Endodermal cell (in vitro differentiated cells): ENCODE measurements around the gene NECTIN3. TPM values are rescaled to one million over a fixed set of nuclear protein-coding genes. Genes with fewer than 3 reads are reported as not detected.

ENCODE experiments used
- DNase-seq: peaks from one replicate; pipeline ENCODE4 v3.0.0-alpha.2; 2017
- H3K27ac ChIP-seq: 2 replicates; pipeline ENCODE4 v1.5.1; 2013; ENCODE audit warnings: mild to moderate bottlenecking, low read depth, low read length, moderate library complexity
- H3K27me3 ChIP-seq: 2 replicates; pipeline ENCODE4 v1.6.1; 2013; ENCODE audit warnings: mild to moderate bottlenecking, low read length, moderate library complexity; ENCODE audit not compliant: insufficient read depth, control insufficient read depth, poor library complexity, severe bottlenecking
- H3K36me3 ChIP-seq: 2 replicates; pipeline ENCODE4 v1.7.0; 2013; ENCODE audit warnings: mild to moderate bottlenecking, low read length, moderate library complexity; ENCODE audit not compliant: control insufficient read depth, insufficient read depth
- H3K4me1 ChIP-seq: one replicate; pipeline ENCODE4 v1.7.0; 2013; ENCODE audit warnings: low read length; ENCODE audit not compliant: control insufficient read depth, insufficient read depth
- H3K4me3 ChIP-seq: 2 replicates; pipeline ENCODE4 v1.5.1; 2013; ENCODE audit warnings: mild to moderate bottlenecking, low read length, moderate library complexity
- H3K9ac ChIP-seq: 2 replicates; pipeline ENCODE4 v1.6.1; 2013; ENCODE audit warnings: mild to moderate bottlenecking, low read length, moderate library complexity; ENCODE audit not compliant: poor library complexity, severe bottlenecking; ENCODE audit errors: extremely low read depth
- H3K9me3 ChIP-seq: 2 replicates; pipeline ENCODE4 v1.6.1; 2013; ENCODE audit warnings: mild to moderate bottlenecking, low read length, moderate library complexity; ENCODE audit not compliant: control insufficient read depth
- H3K27ac Mint-ChIP-seq: 2 replicates; pipeline ENCODE4 v1.8.0; 2020; ENCODE audit warnings: mixed read lengths
- H3K27me3 Mint-ChIP-seq: 2 replicates; pipeline ENCODE4 v1.8.0; 2021; ENCODE audit warnings: mild to moderate bottlenecking, mixed read lengths; ENCODE audit not compliant: insufficient read depth
- H3K36me3 Mint-ChIP-seq: 2 replicates; pipeline ENCODE4 v1.8.0; 2020; ENCODE audit warnings: low read depth, mixed read lengths
- H3K4me1 Mint-ChIP-seq: 2 replicates; pipeline ENCODE4 v1.8.0; 2020; ENCODE audit warnings: mixed read lengths
- H3K4me3 Mint-ChIP-seq: 2 replicates; pipeline ENCODE4 v1.8.0; 2020; ENCODE audit warnings: mild to moderate bottlenecking, moderate library complexity, mixed read lengths
- H3K9me3 Mint-ChIP-seq: 2 replicates; pipeline ENCODE4 v1.8.0; 2020; ENCODE audit warnings: mild to moderate bottlenecking, mixed read lengths
- WGBS, 2 experiments: methylation state at CpG; one replicate each; pipeline versions ENCODE4 v1.1.5 to v1.1.7; 2013; ENCODE audit warnings: missing lambda C conversion rate in 2 of 2, mixed read lengths in 1 of 2; ENCODE audit not compliant: insufficient coverage in 1 of 2, insufficient read length in 1 of 2; 5-methylcytosine and 5-hydroxymethylcytosine counted together
- total RNA-seq, 2 donors: library from RNA; stranded (reverse); fragmentation: NEBNext Ultra II Directional in 1 of 2; extraction: Animal tissue kit (Norgen Biotek cat#: 25700) in 1 of 2; gene quantifications; 2 replicates in 1 of 2; 3 replicates in 1 of 2; pipeline ENCODE4 v1.2.1, GENCODE V29; 2021
- TF ChIP-seq, protein P1 (sequence below): fragments of 200-600 bp; sonication (generic); conservative IDR thresholded peaks from 2 replicates; pipeline ENCODE4 v1.5.0; 2021; ENCODE audit warnings: antibody characterized with exemption, mild to moderate bottlenecking

NECTIN3 gene
- total RNA-seq, 2 donors from 2014 or later: 16.4 to 18.9 TPM

DNA sequence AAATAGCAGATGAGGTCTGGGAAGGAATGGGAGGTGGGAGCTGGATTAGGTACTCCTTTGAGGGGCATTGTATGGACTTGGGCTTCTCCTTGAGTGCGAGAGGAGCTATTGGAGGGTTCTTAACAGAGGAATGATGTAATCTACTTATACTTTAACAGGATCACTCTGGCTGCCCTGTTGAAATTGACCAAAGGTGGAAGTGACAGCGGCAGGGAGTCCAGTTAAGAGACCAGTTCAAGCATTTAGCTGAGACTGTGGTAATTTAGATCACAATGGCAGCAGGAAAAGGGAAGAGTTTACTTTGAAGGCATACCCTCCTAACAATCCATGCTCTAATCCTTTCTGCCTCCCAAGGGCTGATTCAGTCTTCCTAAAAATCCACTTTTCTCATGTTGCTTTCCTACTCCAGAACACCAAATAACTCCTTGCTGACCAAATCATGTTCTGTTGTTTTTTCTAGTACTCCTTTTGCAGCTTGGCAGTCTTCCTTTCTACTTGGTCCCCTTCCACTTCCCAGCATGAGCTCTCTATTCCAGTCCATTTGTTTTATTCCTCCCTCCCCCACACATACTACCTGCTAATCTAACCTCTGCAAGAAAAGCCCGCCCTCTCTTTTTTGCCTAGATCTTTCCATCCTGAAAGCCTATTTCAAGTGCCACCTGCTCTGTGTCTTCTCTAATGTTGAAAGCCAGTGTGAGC, 139.4 kb downstream of the NECTIN3 start:
- no peak overlapping the region for H3K9ac ChIP-seq

DNA sequence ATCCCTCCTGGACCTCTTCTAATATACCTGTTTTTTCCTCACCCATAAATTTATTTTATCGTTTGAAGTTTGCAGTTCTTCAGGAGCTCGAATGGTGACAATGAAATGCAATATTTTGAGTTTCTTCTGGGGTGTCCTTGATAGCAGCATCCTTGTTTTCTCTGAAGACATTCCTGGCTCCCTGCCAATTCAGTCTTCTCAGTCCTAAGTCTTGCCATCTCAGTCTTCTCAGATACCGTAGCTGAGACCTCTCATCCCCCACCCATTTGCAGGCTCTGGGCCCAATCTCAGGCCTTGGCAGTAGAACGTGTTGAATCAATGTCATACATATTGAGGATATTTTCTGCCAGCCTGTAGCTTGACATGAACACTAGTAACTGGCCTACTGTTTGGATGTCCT, 140.9 kb downstream of the NECTIN3 start:
- Histone ChIP-seq H3K9me3 (no peaks in the 10 kb centered on the region), H3K9ac (no peak overlapping the region), H3K27ac (no peak overlapping the region), H3K4me3 (no peak overlapping the region), H3K4me1 (peaks cover 8% of the 10 kb centered on the region), H3K36me3 (no peaks in the 10 kb centered on the region), H3K27me3 (no peaks in the 10 kb centered on the region)
- H3K4me1 Mint-ChIP-seq: peaks cover 7% of the 10 kb centered on the region
- H3K36me3 Mint-ChIP-seq: no peaks in the 10 kb centered on the region
- 93 to 100% methylated on average over 1 to 4 of the region's 4 CpGs for WGBS, 2 experiments
- TF ChIP-seq, protein P1, sequence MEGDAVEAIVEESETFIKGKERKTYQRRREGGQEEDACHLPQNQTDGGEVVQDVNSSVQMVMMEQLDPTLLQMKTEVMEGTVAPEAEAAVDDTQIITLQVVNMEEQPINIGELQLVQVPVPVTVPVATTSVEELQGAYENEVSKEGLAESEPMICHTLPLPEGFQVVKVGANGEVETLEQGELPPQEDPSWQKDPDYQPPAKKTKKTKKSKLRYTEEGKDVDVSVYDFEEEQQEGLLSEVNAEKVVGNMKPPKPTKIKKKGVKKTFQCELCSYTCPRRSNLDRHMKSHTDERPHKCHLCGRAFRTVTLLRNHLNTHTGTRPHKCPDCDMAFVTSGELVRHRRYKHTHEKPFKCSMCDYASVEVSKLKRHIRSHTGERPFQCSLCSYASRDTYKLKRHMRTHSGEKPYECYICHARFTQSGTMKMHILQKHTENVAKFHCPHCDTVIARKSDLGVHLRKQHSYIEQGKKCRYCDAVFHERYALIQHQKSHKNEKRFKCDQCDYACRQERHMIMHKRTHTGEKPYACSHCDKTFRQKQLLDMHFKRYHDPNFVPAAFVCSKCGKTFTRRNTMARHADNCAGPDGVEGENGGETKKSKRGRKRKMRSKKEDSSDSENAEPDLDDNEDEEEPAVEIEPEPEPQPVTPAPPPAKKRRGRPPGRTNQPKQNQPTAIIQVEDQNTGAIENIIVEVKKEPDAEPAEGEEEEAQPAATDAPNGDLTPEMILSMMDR: no peak
- H3K27me3 Mint-ChIP-seq: no peaks in the 10 kb centered on the region
- DNase-seq: no peak
- no peak overlapping the region for H3K27ac Mint-ChIP-seq
- H3K9me3 Mint-ChIP-seq: no peaks in the 10 kb centered on the region
- H3K4me3 Mint-ChIP-seq: no peak overlapping the region

More for the DNA sequence above, 139.4 kb downstream of the NECTIN3 start:
- Mint-ChIP-seq H3K4me3 (no peak overlapping the region), H3K36me3 (no peaks in the 10 kb centered on the region), H3K9me3 (no peaks in the 10 kb centered on the region), H3K27ac (no peak overlapping the region), H3K27me3 (no peaks in the 10 kb centered on the region), H3K4me1 (peaks cover 12% of the 10 kb centered on the region)
- peak; percentile 74 for DNase-seq
- TF ChIP-seq, protein P1: no peak
- Histone ChIP-seq H3K9me3 (no peaks in the 10 kb centered on the region), H3K27ac (no peak overlapping the region), H3K4me3 (no peak overlapping the region), H3K36me3 (no peaks in the 10 kb centered on the region), H3K27me3 (no peaks in the 10 kb centered on the region), H3K4me1 (peaks cover 8% of the 10 kb centered on the region)
- 62 to 69% methylated on average over 2 to 3 of the region's 3 CpGs for WGBS, 2 experiments

DNA sequence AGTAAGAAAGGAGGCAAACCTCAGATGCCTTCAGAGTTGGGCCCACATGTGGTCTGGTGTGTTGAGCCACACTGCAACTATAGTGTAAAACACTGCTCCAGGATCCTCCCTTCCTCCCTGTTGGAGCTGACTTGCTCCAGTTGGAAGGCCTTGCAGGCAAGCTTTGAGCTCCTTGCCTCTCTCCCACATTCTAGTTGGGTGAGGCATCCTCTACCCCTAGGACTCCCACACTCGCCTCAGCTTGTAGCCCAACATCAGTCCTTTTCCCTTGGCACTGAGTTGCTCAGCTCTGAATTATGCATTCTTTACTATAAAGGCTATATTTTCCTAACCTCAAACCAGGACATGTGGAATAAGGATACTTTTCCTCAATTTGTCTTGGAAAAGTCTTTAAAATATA, 143.9 kb downstream of the NECTIN3 start:
- Mint-ChIP-seq H3K36me3 (no peaks in the 10 kb centered on the region), H3K9me3 (no peaks in the 10 kb centered on the region), H3K27ac (no peak overlapping the region), H3K4me1 (no peaks in the 10 kb centered on the region), H3K27me3 (no peaks in the 10 kb centered on the region), H3K4me3 (no peak overlapping the region)
- no peaks in the 10 kb centered on the region for H3K27me3 ChIP-seq
- H3K36me3 ChIP-seq: no peaks in the 10 kb centered on the region
- 76 to 100% methylated on average over 1 of the region's 1 CpG for WGBS, 2 experiments
- no peak for DNase-seq
- H3K4me1 ChIP-seq: peaks cover 5% of the 10 kb centered on the region
- H3K4me3 ChIP-seq: no peak overlapping the region
- no peak overlapping the region for H3K9ac ChIP-seq
- no peaks in the 10 kb centered on the region for H3K9me3 ChIP-seq
- H3K27ac ChIP-seq: no peak overlapping the region
- TF ChIP-seq, protein P1: no peak
